ENCODE measurements around the gene ATP8B1.

DNA sequence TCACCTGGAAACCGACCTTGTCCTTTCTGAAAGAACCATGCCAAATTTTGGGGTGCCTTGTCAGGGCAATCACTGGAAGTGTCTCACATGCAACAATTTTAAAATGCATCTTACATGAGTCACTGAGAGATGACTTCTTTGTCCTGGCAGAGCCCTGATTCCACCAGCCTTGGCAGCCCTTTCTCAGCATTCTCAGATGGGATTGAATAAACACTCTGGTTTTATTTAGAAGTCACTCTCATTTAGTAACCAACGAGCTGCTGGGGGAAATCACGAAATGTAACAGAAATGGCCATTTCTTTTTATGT, 3.8 kb upstream of the ATP8B1 start:
- TF ChIP-seq POLR2A (IDR thresholded peaks at IDR 0.05), result no peak
- TF ChIP-seq POLR2AphosphoS5 (IDR thresholded peaks at IDR 0.05), result peak; percentile 3

Measured in prostate gland (tissue), 1 donor.